Measurements from ENCODE around the gene HIPK1.
"Not testable (repeated sequence)": the region's sequence is repeated elsewhere in the genome, so short reads cannot be mapped to it uniquely, and the experiment has no call there.

The HIPK1 gene

DNA sequence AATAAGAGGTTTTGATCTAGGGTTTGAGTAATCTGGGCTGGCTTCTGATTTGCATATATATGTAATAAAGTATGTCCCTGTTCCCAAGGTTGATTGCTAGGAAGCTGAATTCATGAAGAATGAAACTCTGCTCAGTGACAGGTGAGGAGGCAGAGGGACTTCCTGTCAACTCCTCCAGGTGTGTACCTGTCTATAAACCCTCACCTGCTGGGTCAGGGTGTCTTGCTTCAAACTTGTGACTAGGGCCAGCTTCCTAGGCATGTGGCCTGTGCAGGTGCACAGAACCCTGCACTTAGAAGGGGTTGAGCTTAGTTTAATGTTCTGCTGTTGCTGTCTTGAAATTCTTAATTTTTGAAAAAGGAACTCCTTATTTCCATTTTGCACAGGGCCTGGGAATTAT, 71.3 kb downstream of the HIPK1 start:
- H3K27ac ChIP-seq: no peak overlapping the region
- TF ChIP-seq, protein P1, sequence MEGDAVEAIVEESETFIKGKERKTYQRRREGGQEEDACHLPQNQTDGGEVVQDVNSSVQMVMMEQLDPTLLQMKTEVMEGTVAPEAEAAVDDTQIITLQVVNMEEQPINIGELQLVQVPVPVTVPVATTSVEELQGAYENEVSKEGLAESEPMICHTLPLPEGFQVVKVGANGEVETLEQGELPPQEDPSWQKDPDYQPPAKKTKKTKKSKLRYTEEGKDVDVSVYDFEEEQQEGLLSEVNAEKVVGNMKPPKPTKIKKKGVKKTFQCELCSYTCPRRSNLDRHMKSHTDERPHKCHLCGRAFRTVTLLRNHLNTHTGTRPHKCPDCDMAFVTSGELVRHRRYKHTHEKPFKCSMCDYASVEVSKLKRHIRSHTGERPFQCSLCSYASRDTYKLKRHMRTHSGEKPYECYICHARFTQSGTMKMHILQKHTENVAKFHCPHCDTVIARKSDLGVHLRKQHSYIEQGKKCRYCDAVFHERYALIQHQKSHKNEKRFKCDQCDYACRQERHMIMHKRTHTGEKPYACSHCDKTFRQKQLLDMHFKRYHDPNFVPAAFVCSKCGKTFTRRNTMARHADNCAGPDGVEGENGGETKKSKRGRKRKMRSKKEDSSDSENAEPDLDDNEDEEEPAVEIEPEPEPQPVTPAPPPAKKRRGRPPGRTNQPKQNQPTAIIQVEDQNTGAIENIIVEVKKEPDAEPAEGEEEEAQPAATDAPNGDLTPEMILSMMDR (IDR thresholded peaks at IDR 0.05): no peak
- TF ChIP-seq ZFX (IDR thresholded peaks at IDR 0.05; ENCODE audit: borderline replicate concordance): no peak

DNA sequence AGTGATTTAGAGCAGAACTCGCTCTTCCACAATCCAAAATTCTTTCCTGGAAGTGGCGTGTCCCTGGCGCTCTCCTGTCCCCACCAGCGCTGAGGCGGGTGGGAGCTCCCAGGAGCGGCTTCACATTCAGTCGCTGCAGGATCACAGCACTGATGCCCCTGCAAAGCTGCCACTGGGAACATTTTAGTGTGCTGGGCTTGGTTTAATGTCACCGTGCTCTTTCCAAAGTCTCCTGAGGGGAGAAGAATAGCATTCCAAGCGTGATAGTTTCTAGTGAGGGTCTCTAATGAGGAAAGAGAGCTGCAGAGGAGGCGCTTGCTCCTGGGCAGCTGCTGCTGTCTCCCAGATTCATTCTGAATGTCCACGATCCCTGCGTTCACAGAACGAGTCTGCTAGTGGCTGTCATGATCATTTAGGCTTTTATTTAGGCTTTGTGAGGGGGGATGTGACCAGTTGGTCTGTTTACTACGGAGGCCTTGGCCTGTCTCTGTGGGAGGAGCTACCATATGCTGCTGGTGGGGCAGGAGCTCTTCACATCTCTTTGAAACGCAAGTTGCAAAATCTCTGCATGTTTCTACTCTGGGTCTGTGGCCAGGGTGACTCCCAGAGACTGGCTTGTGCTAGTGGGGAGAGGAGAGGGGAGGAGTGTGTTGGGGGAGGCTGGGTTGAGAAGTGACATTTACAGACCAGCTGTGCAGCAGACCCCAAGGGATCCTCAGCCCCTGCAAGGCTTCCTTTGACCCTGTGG, 73.5 kb downstream of the HIPK1 start:
- TF ChIP-seq ZFX (IDR thresholded peaks at IDR 0.05; ENCODE audit: borderline replicate concordance): no peak
- TF ChIP-seq, protein P1 (IDR thresholded peaks at IDR 0.05): no peak
- H3K27ac ChIP-seq: no peak overlapping the region

DNA sequence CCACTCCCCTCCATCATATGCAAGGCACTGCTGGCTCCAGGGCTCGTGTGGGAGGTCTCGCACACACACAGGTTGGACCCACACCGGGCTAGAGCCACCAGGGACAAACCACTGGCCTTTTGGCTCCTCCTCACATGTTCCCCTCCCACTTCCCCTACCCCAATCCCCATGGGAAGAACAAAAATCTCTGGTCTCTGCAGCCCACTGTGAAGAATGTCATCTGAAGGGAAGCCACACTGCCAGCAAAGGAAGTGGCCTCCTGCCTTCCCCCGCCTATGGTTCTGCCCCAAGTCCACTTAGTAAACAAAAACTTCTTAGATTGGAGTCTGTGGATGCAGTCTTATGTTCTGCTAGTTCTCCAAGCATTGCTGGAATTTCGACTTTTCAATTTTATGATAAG, 74.3 kb downstream of the HIPK1 start:
- H3K27ac ChIP-seq: no peak overlapping the region
- no peak for TF ChIP-seq ZFX (IDR thresholded peaks at IDR 0.05; ENCODE audit: borderline replicate concordance)
- TF ChIP-seq, protein P1 (IDR thresholded peaks at IDR 0.05): no peak

DNA sequence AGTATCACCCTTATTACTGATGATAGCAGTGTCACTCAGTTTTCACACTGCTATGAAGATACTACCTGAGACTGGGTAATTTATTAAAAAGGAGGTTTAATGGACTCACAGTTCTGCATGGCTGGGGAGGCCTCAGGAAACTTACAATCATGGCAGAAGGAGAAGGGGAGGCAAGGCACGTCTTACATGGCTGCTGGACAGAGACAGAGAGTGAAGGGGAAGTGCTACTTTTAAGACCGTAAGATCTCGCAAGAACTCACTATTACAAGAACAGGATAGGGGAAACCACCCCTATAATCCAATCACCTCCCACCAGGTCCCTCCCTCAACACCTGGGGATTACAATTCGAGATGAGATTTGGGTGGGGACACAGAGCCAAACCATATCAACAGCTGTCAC, 77.7 kb downstream of the HIPK1 start:
- not testable (repeated sequence) for H3K27ac ChIP-seq

DNA sequence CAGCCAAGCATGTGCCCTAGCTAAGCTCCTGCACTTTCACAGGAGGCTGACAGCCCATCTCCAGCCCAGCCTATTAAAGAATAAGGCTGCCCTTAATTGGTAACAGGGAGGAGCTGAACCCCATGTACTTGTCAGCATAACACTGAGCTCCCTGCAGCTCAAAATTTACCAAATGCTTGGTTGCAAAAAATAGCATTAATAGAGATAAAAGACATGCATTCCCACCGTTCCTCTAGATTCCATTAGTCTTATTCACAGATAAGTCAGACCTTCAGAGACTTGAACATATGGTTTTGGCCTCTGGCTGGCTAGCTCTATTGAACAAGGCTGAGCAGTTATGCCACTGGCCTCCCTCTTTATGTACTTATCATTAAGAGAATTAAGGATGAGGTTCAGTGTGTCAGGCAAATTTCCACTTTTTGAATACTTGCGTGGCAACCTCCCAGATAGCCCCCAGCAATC, 79.4 kb downstream of the HIPK1 start:
- H3K27ac ChIP-seq: no peak overlapping the region
- no peak for TF ChIP-seq ZFX (IDR thresholded peaks at IDR 0.05; ENCODE audit: borderline replicate concordance)
- TF ChIP-seq, protein P1 (IDR thresholded peaks at IDR 0.05): no peak

DNA sequence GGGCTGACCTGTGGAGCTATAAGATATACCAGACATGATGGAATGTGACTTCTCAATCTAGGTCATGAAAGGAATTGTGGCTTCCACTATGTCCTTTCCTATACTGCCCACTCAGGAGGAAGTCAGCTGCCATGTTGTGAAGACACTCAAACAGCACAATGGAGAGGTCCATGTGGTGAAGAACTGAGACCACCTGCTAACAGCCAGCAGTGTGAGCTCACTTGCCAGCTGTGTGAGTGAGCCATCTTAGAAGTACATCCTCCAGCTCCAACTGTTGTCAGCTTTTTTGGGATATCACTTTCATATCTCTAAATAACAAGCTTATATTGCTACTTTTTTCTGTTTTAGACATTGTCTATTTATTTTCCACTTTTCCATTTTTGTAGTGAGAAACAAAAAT, 79.9 kb downstream of the HIPK1 start:
- no peak for TF ChIP-seq ZFX (IDR thresholded peaks at IDR 0.05; ENCODE audit: borderline replicate concordance)
- TF ChIP-seq, protein P1 (IDR thresholded peaks at IDR 0.05): no peak
- H3K27ac ChIP-seq: no peak overlapping the region

DNA sequence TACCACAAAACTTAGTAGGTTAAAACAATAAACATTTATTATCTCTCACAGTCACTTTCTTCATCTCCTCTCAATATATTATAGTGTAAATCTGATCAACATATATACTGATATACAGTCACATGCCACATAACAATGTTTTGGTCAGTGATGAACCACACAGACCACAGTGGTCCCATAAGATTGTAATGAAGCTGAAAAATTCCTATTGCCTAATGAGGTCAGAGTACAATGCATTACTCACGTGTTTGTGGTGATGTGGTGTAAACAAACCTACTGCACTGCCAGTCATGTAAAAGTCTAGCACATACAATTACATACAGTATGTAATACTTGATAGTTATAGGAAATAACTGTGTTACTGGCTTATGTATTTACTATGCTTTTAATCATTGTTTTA, 80.3 kb downstream of the HIPK1 start:
- H3K27ac ChIP-seq: no peak overlapping the region
- TF ChIP-seq, protein P1 (IDR thresholded peaks at IDR 0.05): no peak
- TF ChIP-seq ZFX (IDR thresholded peaks at IDR 0.05; ENCODE audit: borderline replicate concordance): no peak

Data from 22Rv1 (cell line).